ENCODE data around the gene SMURF2.
"Not testable (repeated sequence)": the region's sequence is repeated elsewhere in the genome, so short reads cannot be mapped to it uniquely, and the experiment has no call there.

Gene SMURF2

GRCh38 chr17:64635647-64636305, 26.3 kb downstream of the SMURF2 start:
- intact Hi-C loops (cut with DNase I): no loop called here
- no peak for DNase-seq

GRCh38 chr17:64634218-64634617, 27.9 kb downstream of the SMURF2 start:
- intact Hi-C loops (cut with DNase I): no loop called here
- no peak for DNase-seq

GRCh38 chr17:64632606-64633005, 29.5 kb downstream of the SMURF2 start:
- intact Hi-C loops (cut with DNase I): no loop called here

GRCh38 chr17:64632194-64632593, 29.9 kb downstream of the SMURF2 start:
- DNase-seq: no peak
- intact Hi-C loops (cut with DNase I): no loop called here

More at GRCh38 chr17:64632606-64633005, 29.5 kb downstream of the SMURF2 start:
- DNase-seq: no peak

GRCh38 chr17:64630309-64631223, 31.5 kb downstream of the SMURF2 start:
- intact Hi-C loops (cut with DNase I): no loop called here

GRCh38 chr17:64628641-64629040, 33.5 kb downstream of the SMURF2 start:
- DNase-seq: no peak
- intact Hi-C loops (cut with DNase I): no loop called here

More at GRCh38 chr17:64630309-64631223, 31.5 kb downstream of the SMURF2 start:
- no peak for DNase-seq

- intact Hi-C loops (cut with DNase I): no loop called here
- DNase-seq: no peak
These were observed 34.3 kb downstream of the SMURF2 start for GRCh38 chr17:64627797-64628196.

GRCh38 chr17:64626827-64627226, 35.3 kb downstream of the SMURF2 start:
- intact Hi-C loops (cut with DNase I): no loop called here
- DNase-seq: no peak

- intact Hi-C loops (cut with DNase I): no loop called here
These were observed 36.6 kb downstream of the SMURF2 start for GRCh38 chr17:64625541-64625940.

GRCh38 chr17:64622931-64623654, 39.0 kb downstream of the SMURF2 start:
- intact Hi-C loops (cut with DNase I): no loop called here
- DNase-seq: no peak

More at GRCh38 chr17:64625541-64625940, 36.6 kb downstream of the SMURF2 start:
- no peak for DNase-seq

- DNase-seq: no peak
- intact Hi-C loops (cut with DNase I): no loop called here
These were observed 40.3 kb downstream of the SMURF2 start for GRCh38 chr17:64621772-64622171.

GRCh38 chr17:64618848-64619247, 43.3 kb downstream of the SMURF2 start:
- intact Hi-C loops (cut with DNase I): no loop called here
- no peak for DNase-seq

GRCh38 chr17:64617125-64617780, 44.9 kb downstream of the SMURF2 start:
- intact Hi-C loops (cut with DNase I): no loop called here
- DNase-seq: no peak

GRCh38 chr17:64615028-64615677, 47.0 kb downstream of the SMURF2 start:
- no peak for DNase-seq
- intact Hi-C loops (cut with DNase I): no loop called here

- DNase-seq: no peak
- intact Hi-C loops (cut with DNase I): no loop called here
These were observed 47.7 kb downstream of the SMURF2 start for GRCh38 chr17:64614266-64615027.

- intact Hi-C loops (cut with DNase I): no loop called here
- DNase-seq: no peak
These were observed 50.7 kb downstream of the SMURF2 start for GRCh38 chr17:64611369-64611768.

GRCh38 chr17:64610244-64610643, 51.9 kb downstream of the SMURF2 start:
- intact Hi-C loops (cut with DNase I); DNase-seq: not testable (repeated sequence)

GRCh38 chr17:64608571-64608981, 53.5 kb downstream of the SMURF2 start:
- DNase-seq: no peak
- intact Hi-C loops (cut with DNase I): no loop called here

- intact Hi-C loops (cut with DNase I): no loop called here
- no peak for DNase-seq
These were observed 54.1 kb downstream of the SMURF2 start for GRCh38 chr17:64607862-64608565.
